Activated T-helper 1 cell treated with anti-CD3 and anti-CD28 coated beads, Interleukin-12 subunit alpha, Interleukin-12 subunit beta, Interleukin-2, Interleukin-4 antibody, amounts not matched to agents 30 ng/mL and 10 ng/mL and 1 ng/mL, durations not matched to agents 14 hours and 24 hours and 36 hours (primary cell): Measurements from ENCODE around the gene VSTM4. TPM values are rescaled to one million over a fixed set of nuclear protein-coding genes. Genes with fewer than 3 reads are reported as not detected.

ENCODE experiments used
- DNase-seq: peaks from one replicate; pipeline ENCODE4 v3.0.0; 2021; ENCODE audit warnings: low spot score
- H3K27ac Mint-ChIP-seq: one replicate; pipeline ENCODE4 v1.8.0; 2021; ENCODE audit warnings: mild to moderate bottlenecking, mixed read lengths
- H3K27me3 Mint-ChIP-seq: one replicate; pipeline ENCODE4 v1.8.0; 2022; ENCODE audit warnings: mild to moderate bottlenecking, moderate library complexity, mixed read lengths; ENCODE audit not compliant: insufficient read depth
- H3K36me3 Mint-ChIP-seq: one replicate; pipeline ENCODE4 v1.8.0; 2021; ENCODE audit warnings: low read depth, mixed read lengths
- H3K4me1 Mint-ChIP-seq: one replicate; pipeline ENCODE4 v1.8.0; 2021; ENCODE audit warnings: low read depth, mixed read lengths
- H3K4me3 Mint-ChIP-seq: one replicate; pipeline ENCODE4 v1.8.0; 2021; ENCODE audit warnings: mild to moderate bottlenecking, moderate library complexity, mixed read lengths
- H3K9me3 Mint-ChIP-seq: one replicate; pipeline ENCODE4 v1.8.0; 2021; ENCODE audit warnings: mixed read lengths
- intact Hi-C: fragments of 100-400 bp; cut with micrococcal nuclease; formaldehyde crosslinking; loops from one replicate; pipeline ENCODE4 v1.15.1; 2024
- total RNA-seq: library from RNA; stranded (reverse); gene quantifications from 2 replicates; pipeline ENCODE4 v1.2.3, GENCODE V29; 2022

Gene VSTM4
- total RNA-seq, 1 donor from 2014 or later, result 0.23 TPM

DNA sequence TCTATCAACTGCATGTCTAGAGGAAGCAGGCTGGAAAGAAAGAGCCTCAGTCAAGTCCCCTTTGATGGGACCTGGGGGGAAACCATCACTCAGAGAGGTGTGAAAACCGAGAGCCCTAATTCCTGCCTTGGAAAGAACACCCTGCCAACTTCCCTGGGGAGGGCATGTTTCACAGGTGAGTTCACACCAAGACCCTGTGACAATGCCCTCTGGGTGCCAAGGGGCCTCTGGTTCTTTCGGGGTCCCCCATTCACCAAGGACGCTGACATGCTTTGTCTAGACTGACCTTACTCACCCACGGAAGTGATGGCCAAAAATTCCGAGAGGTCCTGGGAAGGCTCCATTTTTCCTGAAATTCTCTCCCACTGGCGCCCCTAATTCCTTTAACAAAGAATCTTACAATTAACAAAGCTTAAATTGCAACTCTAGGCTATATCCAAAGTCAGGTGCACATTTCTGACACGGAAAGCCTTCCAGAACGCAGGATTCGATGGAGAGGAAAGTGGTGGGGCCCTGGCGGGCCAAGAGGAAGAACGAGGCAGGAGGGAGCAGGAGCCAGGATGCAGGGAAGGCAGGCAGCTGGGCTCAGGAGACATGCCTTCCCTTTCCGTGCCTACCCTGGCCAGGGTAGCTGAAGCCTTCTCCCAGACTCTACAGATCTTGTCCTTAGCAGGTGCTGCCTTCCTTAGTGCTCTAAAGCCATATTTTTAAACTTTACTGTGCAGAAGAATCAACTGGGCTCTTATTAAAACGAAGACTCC, 23.7 kb downstream of the VSTM4 start:
- H3K9me3 Mint-ChIP-seq, result peaks cover 11% of the 10 kb centered on the region
- H3K4me3 Mint-ChIP-seq, result no peak overlapping the region
- H3K27me3 Mint-ChIP-seq, result peaks cover 2% of the 10 kb centered on the region
- no peak for DNase-seq
- no peak overlapping the region for H3K27ac Mint-ChIP-seq
- intact Hi-C loops, result no loop called here
- no peaks in the 10 kb centered on the region for H3K4me1 Mint-ChIP-seq
- H3K36me3 Mint-ChIP-seq, result no peaks in the 10 kb centered on the region

GRCh38 chr10:49090696-49091380, 24.5 kb downstream of the VSTM4 start:
- Mint-ChIP-seq H3K36me3 (no peaks in the 10 kb centered on the region), H3K4me1 (no peaks in the 10 kb centered on the region), H3K27me3 (peaks cover 2% of the 10 kb centered on the region), H3K27ac (no peak overlapping the region), H3K9me3 (peaks cover 15% of the 10 kb centered on the region), H3K4me3 (no peak overlapping the region)
- intact Hi-C loops, result no loop called here
- no peak for DNase-seq

GRCh38 chr10:49090189-49090575, 25.1 kb downstream of the VSTM4 start:
- Mint-ChIP-seq H3K36me3 (no peaks in the 10 kb centered on the region), H3K9me3 (peaks cover 15% of the 10 kb centered on the region), H3K27ac (no peak overlapping the region), H3K27me3 (peaks cover 2% of the 10 kb centered on the region), H3K4me3 (no peak overlapping the region), H3K4me1 (no peaks in the 10 kb centered on the region)
- intact Hi-C loops, result no loop called here
- no peak for DNase-seq

DNA sequence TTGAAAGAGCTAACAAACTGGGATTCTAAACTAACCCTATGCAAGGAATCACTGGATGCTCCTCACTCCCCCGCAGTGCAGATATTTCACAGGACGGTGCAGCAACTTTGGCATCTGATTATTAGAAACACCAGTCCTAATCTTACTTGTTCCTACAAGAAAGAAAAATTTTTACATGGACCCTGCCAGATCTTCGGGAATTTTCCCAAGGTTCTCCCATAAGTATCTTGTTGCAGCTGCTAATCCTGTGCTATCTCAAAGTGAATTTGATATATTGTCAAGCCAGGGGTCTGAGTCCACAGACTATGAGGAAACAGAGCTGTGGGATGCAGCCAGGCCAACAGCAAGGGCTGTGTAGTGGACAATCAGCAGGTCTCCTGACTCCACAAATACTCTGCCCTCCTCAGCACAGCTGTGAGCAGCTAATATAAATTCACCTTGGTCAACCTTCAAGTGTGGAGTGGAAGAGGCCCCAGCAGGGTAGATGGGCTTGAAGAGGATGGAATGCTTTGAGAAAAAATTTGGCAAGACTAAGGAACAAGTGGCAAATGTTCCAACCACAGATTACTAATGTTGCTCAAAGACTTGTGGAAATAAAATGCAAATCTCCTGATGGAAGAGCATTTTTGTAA, 25.6 kb downstream of the VSTM4 start:
- no peak overlapping the region for H3K27ac Mint-ChIP-seq
- H3K4me1 Mint-ChIP-seq, result no peaks in the 10 kb centered on the region
- no peaks in the 10 kb centered on the region for H3K36me3 Mint-ChIP-seq
- peaks cover 15% of the 10 kb centered on the region for H3K9me3 Mint-ChIP-seq
- peaks cover 2% of the 10 kb centered on the region for H3K27me3 Mint-ChIP-seq
- no peak overlapping the region for H3K4me3 Mint-ChIP-seq
- intact Hi-C loops, result no loop called here
- DNase-seq, result no peak

DNA sequence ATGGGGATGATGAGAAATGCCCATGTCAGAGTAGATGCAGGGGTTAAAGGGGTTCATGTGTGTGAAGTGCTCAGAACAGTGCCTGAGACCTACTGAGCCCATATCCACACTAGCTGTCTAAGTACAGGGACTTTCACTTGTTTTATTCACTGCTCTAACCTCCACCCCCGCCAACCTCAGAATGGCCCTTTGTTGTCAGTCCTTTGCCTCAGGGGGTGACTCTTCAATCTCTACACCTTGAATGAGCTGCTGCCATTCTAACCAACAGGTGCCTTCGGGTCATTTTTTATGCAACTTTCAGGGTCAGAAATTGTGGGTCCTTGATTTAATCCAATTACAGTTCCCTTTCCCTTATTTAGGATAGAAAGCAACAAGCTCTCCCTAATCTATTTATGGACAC, 26.2 kb downstream of the VSTM4 start:
- no peaks in the 10 kb centered on the region for H3K36me3 Mint-ChIP-seq
- intact Hi-C loops, result no loop called here
- H3K4me3 Mint-ChIP-seq, result no peak overlapping the region
- no peak overlapping the region for H3K27ac Mint-ChIP-seq
- H3K9me3 Mint-ChIP-seq, result peaks cover 15% of the 10 kb centered on the region
- H3K27me3 Mint-ChIP-seq, result peaks cover 2% of the 10 kb centered on the region
- no peak for DNase-seq
- no peaks in the 10 kb centered on the region for H3K4me1 Mint-ChIP-seq

- Mint-ChIP-seq H3K27ac (no peak overlapping the region), H3K27me3 (peaks cover 5% of the 10 kb centered on the region), H3K4me1 (no peaks in the 10 kb centered on the region), H3K4me3 (no peak overlapping the region), H3K9me3 (peaks cover 15% of the 10 kb centered on the region), H3K36me3 (no peaks in the 10 kb centered on the region)
- no peak for DNase-seq
- intact Hi-C loops, result no loop called here
Measured at GRCh38 chr10:49086889-49087288, 28.4 kb downstream of the VSTM4 start.

GRCh38 chr10:49083261-49083660, 32.1 kb downstream of the VSTM4 start:
- intact Hi-C loops, result no loop called here
- Mint-ChIP-seq H3K9me3 (peaks cover 15% of the 10 kb centered on the region), H3K4me1 (peaks cover 13% of the 10 kb centered on the region), H3K36me3 (no peaks in the 10 kb centered on the region), H3K27ac (no peak overlapping the region), H3K4me3 (no peak overlapping the region), H3K27me3 (peaks cover 5% of the 10 kb centered on the region)
- DNase-seq, result no peak

DNA sequence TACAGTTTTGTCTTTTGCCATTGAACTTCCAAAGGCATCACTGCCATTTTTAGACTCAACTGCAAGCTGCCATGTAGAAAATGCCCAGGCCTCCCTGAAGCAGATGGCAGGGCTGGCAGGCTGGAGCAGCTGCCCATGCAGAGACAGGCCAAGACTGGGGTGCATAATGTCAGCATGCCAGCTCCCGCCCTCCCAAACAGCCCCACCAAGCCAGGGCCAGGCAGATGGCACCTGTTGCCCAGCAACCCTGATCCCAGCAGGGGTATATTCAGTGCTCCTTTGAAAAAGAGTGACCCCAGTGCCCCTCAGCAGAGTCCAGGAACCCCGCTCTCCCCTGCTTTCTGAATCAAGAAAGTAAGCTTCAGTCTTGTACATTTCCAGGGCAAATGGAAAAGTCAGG, 32.6 kb downstream of the VSTM4 start:
- no peak overlapping the region for H3K4me3 Mint-ChIP-seq
- H3K4me1 Mint-ChIP-seq, result peaks cover 15% of the 10 kb centered on the region
- intact Hi-C loops, result no loop called here
- no peak overlapping the region for H3K27ac Mint-ChIP-seq
- H3K36me3 Mint-ChIP-seq, result no peaks in the 10 kb centered on the region
- DNase-seq, result no peak
- peaks cover 15% of the 10 kb centered on the region for H3K9me3 Mint-ChIP-seq
- peaks cover 5% of the 10 kb centered on the region for H3K27me3 Mint-ChIP-seq

- no peak for DNase-seq
- intact Hi-C loops, result no loop called here
- H3K27ac Mint-ChIP-seq, result no peak overlapping the region
- H3K4me3 Mint-ChIP-seq, result no peak overlapping the region
- peaks cover 25% of the 10 kb centered on the region for H3K4me1 Mint-ChIP-seq
- peaks cover 5% of the 10 kb centered on the region for H3K27me3 Mint-ChIP-seq
- H3K9me3 Mint-ChIP-seq, result peaks cover 5% of the 10 kb centered on the region
- H3K36me3 Mint-ChIP-seq, result no peaks in the 10 kb centered on the region
Measured at GRCh38 chr10:49081547-49082275, 33.6 kb downstream of the VSTM4 start.

GRCh38 chr10:49080965-49081364, 34.4 kb downstream of the VSTM4 start:
- H3K4me1 Mint-ChIP-seq, result peaks cover 30% of the 10 kb centered on the region
- no peaks in the 10 kb centered on the region for H3K36me3 Mint-ChIP-seq
- no peak overlapping the region for H3K27ac Mint-ChIP-seq
- peaks cover 5% of the 10 kb centered on the region for H3K27me3 Mint-ChIP-seq
- H3K4me3 Mint-ChIP-seq, result no peak overlapping the region
- intact Hi-C loops, result no loop called here
- no peaks in the 10 kb centered on the region for H3K9me3 Mint-ChIP-seq
- DNase-seq, result no peak

DNA sequence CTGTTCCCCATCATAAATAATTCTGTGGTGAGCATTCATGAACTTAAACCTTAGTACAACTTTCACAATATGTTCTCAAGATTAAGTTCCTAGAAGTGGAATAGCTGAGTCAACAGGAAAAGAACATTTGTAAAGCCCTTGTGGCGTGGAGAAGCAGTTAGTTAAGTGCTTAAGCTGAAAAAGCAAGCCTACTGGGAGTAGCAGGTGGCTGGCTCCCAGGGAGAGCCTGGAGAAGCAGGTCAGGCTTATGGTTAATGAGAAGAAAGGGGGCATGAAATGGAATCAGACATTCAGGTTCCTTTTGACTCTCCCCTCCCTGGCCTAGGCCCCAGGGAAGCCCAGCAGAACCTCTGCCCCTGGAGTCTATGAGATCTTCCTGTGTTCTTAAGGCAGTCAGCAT, 35.3 kb downstream of the VSTM4 start:
- Mint-ChIP-seq H3K4me3 (no peak overlapping the region), H3K36me3 (no peaks in the 10 kb centered on the region), H3K4me1 (peaks cover 30% of the 10 kb centered on the region), H3K27ac (peak overlapping the region; percentile 72), H3K9me3 (no peaks in the 10 kb centered on the region), H3K27me3 (peaks cover 5% of the 10 kb centered on the region)
- intact Hi-C loops, result no loop called here
- DNase-seq, result no peak

- Mint-ChIP-seq H3K27me3 (peaks cover 5% of the 10 kb centered on the region), H3K36me3 (no peaks in the 10 kb centered on the region), H3K9me3 (no peaks in the 10 kb centered on the region), H3K4me3 (no peak overlapping the region), H3K27ac (no peak overlapping the region), H3K4me1 (peaks cover 30% of the 10 kb centered on the region)
- DNase-seq, result no peak
- intact Hi-C loops, result loop anchor here (5.0 kb wide), 1 partner anchor 277 kb away; no protein-coding TSS in a partner anchor
Measured at GRCh38 chr10:49079499-49079898, 35.8 kb downstream of the VSTM4 start.
